ENCODE data around the gene MTMR11.

The MTMR11 gene

DNA sequence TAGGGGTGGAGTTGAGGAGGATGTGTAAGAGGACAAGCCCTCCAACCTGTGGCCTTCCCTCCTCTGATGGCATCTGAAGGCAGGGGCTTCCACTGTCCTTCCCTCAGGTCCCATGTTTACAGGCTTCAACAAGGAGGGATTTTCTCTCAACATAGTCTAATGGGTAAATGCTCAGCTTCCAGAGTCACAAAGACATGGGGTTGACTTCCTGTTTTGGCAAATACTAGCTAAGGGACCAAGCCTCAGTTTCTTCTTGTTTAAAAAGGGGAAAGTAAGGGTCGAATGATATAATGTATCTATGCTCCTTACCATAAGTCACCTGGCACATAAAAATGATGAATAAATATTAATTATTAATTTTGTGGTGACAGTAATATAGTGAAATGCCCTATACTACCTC, 22.1 kb downstream of the MTMR11 start:
- Histone ChIP-seq H3K4me3 (ENCODE audit: low read depth in 1 of 2, low read length in 2 of 2) (no peak overlapping the region), H3K9me3 (ENCODE audit: insufficient read depth, low read length, severe bottlenecking) (no peaks in the 10 kb centered on the region), H3K27me3 (ENCODE audit: insufficient read depth, low read length, poor library complexity) (no peaks in the 10 kb centered on the region), H3K9ac (ENCODE audit: low read depth, low read length) (no peak overlapping the region), H3K4me2 (ENCODE audit: insufficient read depth, low read length) (peak overlapping the region; percentile 7; the same call in 1 of the 2 replicates), H3K4me1 (ENCODE audit: insufficient read depth, low read length) (peaks cover 39% of the 10 kb centered on the region), H3K36me3 (ENCODE audit: insufficient read depth, low read length) (peaks cover 43% of the 10 kb centered on the region), H2AFZ (ENCODE audit: low read depth, low read length) (no peak overlapping the region), H3K27ac (ENCODE audit: low read length) (peak overlapping the region; percentile 53), H4K20me1 (ENCODE audit: insufficient read depth, low read length) (no peaks in the 10 kb centered on the region), H3K79me2 (ENCODE audit: insufficient read depth, low read length) (peaks cover 34% of the 10 kb centered on the region)
- no peak for TF ChIP-seq EZH2 (IDR thresholded peaks at IDR 0.05; ENCODE audit: borderline replicate concordance, low read depth, low read length, severe bottlenecking)
- TF ChIP-seq, protein P1, sequence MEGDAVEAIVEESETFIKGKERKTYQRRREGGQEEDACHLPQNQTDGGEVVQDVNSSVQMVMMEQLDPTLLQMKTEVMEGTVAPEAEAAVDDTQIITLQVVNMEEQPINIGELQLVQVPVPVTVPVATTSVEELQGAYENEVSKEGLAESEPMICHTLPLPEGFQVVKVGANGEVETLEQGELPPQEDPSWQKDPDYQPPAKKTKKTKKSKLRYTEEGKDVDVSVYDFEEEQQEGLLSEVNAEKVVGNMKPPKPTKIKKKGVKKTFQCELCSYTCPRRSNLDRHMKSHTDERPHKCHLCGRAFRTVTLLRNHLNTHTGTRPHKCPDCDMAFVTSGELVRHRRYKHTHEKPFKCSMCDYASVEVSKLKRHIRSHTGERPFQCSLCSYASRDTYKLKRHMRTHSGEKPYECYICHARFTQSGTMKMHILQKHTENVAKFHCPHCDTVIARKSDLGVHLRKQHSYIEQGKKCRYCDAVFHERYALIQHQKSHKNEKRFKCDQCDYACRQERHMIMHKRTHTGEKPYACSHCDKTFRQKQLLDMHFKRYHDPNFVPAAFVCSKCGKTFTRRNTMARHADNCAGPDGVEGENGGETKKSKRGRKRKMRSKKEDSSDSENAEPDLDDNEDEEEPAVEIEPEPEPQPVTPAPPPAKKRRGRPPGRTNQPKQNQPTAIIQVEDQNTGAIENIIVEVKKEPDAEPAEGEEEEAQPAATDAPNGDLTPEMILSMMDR (IDR thresholded peaks at IDR 0.05; ENCODE audit: borderline replicate concordance, extremely low read depth, low read length, poor library complexity, severe bottlenecking) = no peak
- ATAC-seq (ENCODE audit: insufficient read depth, low read depth) (no peak), DNase-seq (no peak)

DNA sequence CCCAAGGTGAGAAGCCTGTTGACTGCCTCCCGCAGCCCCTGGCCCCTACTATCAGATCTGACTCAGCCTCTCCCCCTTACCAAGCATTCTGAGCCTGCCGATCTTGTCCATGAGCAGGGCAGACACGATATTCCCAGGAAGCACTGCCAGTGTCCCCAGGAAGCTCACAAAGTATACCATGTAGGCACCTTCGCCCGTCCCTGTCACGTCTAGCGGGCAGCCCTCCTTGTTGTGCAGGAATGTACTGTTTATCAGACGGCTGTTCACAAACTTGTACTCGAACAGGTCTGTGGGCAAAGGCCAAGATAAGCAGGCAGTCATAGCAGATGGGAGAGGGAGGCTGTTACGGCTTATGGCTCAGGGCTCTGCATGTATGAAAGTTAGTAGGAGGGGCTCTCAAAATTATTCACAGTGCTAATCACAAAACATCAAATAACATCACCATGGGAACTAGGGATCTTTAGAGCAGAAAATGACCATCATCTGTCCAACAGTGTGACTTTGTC, 30.1 kb downstream of the MTMR11 start:
- Histone ChIP-seq H3K79me2 (ENCODE audit: insufficient read depth, low read length) (no peaks in the 10 kb centered on the region), H2AFZ (ENCODE audit: low read depth, low read length) (no peak overlapping the region), H4K20me1 (ENCODE audit: insufficient read depth, low read length) (no peaks in the 10 kb centered on the region), H3K36me3 (ENCODE audit: insufficient read depth, low read length) (peaks cover 80% of the 10 kb centered on the region), H3K9ac (ENCODE audit: low read depth, low read length) (no peak overlapping the region), H3K9me3 (ENCODE audit: insufficient read depth, low read length, severe bottlenecking) (no peaks in the 10 kb centered on the region), H3K27ac (ENCODE audit: low read length) (no peak overlapping the region), H3K27me3 (ENCODE audit: insufficient read depth, low read length, poor library complexity) (no peaks in the 10 kb centered on the region), H3K4me3 (ENCODE audit: low read depth in 1 of 2, low read length in 2 of 2) (no peak overlapping the region), H3K4me1 (ENCODE audit: insufficient read depth, low read length) (no peaks in the 10 kb centered on the region), H3K4me2 (ENCODE audit: insufficient read depth, low read length) (no peak overlapping the region)
- ATAC-seq (ENCODE audit: insufficient read depth, low read depth) (no peak), DNase-seq (no peak)
- TF ChIP-seq, protein P1 (IDR thresholded peaks at IDR 0.05; ENCODE audit: borderline replicate concordance, extremely low read depth, low read length, poor library complexity, severe bottlenecking) = no peak
- no peak for TF ChIP-seq EZH2 (IDR thresholded peaks at IDR 0.05; ENCODE audit: borderline replicate concordance, low read depth, low read length, severe bottlenecking)

DNA sequence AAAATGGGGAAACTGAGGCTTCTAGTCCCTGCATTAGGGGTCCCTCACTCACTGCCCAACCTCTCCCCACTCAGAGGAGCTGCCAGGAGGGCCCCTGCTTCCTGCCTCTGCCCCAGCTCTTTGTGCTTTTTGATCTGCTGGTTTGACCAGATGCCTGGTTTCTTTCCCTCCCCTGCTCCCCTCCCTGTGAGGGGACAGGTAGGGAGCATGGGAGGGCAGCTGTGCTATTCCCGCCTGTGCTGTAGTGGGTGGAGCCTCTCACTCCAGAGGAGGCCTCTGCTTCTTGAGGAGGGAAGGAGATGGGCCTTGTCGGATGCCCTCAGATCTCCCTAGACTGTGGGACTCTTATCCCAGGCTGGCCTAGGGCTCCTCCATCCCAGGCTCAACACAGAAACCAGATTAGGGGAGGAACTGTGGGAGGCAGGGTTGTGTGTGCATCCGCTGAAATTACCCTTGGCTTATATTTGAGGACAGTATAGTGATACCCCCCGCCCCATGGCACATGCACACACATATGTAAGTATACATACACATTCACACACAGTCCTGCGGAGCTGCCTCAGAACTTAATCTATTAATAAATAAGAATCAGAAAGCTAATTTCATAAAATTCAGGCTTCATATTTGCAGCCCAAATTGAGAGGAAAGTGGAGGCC, 32.7 kb downstream of the MTMR11 start:
- DNase-seq = no peak
- Histone ChIP-seq H3K79me2 (ENCODE audit: insufficient read depth, low read length) (peaks cover 12% of the 10 kb centered on the region), H3K27ac (ENCODE audit: low read length) (no peak overlapping the region), H2AFZ (ENCODE audit: low read depth, low read length) (no peak overlapping the region), H3K4me3 (ENCODE audit: low read depth in 1 of 2, low read length in 2 of 2) (no peak overlapping the region), H4K20me1 (ENCODE audit: insufficient read depth, low read length) (no peaks in the 10 kb centered on the region), H3K27me3 (ENCODE audit: insufficient read depth, low read length, poor library complexity) (no peaks in the 10 kb centered on the region), H3K9me3 (ENCODE audit: insufficient read depth, low read length, severe bottlenecking) (no peaks in the 10 kb centered on the region), H3K4me1 (ENCODE audit: insufficient read depth, low read length) (peaks cover 19% of the 10 kb centered on the region), H3K36me3 (ENCODE audit: insufficient read depth, low read length) (peaks cover 59% of the 10 kb centered on the region), H3K9ac (ENCODE audit: low read depth, low read length) (no peak overlapping the region), H3K4me2 (ENCODE audit: insufficient read depth, low read length) (no peak overlapping the region)
- TF ChIP-seq EZH2 (IDR thresholded peaks at IDR 0.05; ENCODE audit: borderline replicate concordance, low read depth, low read length, severe bottlenecking) = no peak
- TF ChIP-seq, protein P1 (IDR thresholded peaks at IDR 0.05; ENCODE audit: borderline replicate concordance, extremely low read depth, low read length, poor library complexity, severe bottlenecking) = no peak
- ATAC-seq (ENCODE audit: insufficient read depth, low read depth) = no peak

All from DND-41 (cell line).